Muscle of arm (tissue), 14 donors: ENCODE measurements around the gene MINAR1. TPM values are rescaled to one million over a fixed set of nuclear protein-coding genes. Genes with fewer than 3 reads are reported as not detected.
"Not testable (repeated sequence)": the region's sequence is repeated elsewhere in the genome, so short reads cannot be mapped to it uniquely, and the experiment has no call there.

Experiments used
- DNase-seq: peaks from one replicate; pipeline ENCODE4 v3.0.0-alpha.2; 2013
- long read RNA-seq, 11 donors: transcript quantifications; one replicate each; lab custom pipeline, GENCODE V29; 2026
- polyA plus RNA-seq, 12 donors: library from polyadenylated mRNA; unstranded; fragments of 120-200 nt; gene quantifications; one replicate each; pipeline ENCODE4 v1.2.1, GENCODE V29; 2013; ENCODE audit not compliant: insufficient read length in 12 of 12

Gene MINAR1, protein sequence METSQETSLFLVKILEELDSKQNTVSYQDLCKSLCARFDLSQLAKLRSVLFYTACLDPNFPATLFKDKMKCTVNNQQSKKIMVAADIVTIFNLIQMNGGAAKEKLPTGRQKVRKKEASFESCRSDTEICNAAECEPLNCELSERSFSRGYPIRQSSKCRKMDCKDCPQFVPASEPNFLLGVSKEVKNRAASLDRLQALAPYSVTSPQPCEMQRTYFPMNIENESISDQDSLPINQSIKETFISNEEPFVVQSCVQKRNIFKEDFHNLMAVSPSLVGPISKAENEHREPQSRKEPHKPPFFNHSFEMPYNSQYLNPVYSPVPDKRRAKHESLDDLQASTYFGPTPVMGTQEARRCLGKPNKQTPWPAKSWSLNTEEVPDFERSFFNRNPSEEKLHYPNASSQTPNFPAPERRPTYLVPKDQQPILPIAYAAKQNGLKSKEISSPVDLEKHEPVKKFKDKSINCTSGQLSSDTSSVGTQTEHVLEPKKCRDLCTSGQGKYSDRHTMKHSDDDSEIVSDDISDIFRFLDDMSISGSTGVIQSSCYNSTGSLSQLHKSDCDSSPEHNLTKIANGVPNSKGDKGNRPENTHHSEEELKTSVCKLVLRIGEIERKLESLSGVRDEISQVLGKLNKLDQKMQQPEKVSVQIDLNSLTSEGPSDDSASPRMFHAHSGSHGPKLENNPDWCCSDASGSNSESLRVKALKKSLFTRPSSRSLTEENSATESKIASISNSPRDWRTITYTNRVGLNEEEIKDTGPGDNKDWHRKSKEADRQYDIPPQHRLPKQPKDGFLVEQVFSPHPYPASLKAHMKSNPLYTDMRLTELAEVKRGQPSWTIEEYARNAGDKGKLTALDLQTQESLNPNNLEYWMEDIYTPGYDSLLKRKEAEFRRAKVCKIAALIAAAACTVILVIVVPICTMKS
- 1 to 10 TPM in 11 of 12 donors, not detected in 1; 1.2 to 2.3 (median 1.7) TPM for polyA plus RNA-seq
- long read RNA-seq, donor 1: 0 reads
- long read RNA-seq, donor 2: 0 reads
- long read RNA-seq, donor 3: 0 reads
- long read RNA-seq, donor 4: 0 reads
- long read RNA-seq, donor 5: 0 reads
- long read RNA-seq, donor 6: 0 reads
- long read RNA-seq, donor 7: 0 reads
- long read RNA-seq, donor 8: 0 reads
- long read RNA-seq, donor 9: 0 reads
- long read RNA-seq, donor 10: 0 reads
- long read RNA-seq, donor 11: 0 reads

DNA sequence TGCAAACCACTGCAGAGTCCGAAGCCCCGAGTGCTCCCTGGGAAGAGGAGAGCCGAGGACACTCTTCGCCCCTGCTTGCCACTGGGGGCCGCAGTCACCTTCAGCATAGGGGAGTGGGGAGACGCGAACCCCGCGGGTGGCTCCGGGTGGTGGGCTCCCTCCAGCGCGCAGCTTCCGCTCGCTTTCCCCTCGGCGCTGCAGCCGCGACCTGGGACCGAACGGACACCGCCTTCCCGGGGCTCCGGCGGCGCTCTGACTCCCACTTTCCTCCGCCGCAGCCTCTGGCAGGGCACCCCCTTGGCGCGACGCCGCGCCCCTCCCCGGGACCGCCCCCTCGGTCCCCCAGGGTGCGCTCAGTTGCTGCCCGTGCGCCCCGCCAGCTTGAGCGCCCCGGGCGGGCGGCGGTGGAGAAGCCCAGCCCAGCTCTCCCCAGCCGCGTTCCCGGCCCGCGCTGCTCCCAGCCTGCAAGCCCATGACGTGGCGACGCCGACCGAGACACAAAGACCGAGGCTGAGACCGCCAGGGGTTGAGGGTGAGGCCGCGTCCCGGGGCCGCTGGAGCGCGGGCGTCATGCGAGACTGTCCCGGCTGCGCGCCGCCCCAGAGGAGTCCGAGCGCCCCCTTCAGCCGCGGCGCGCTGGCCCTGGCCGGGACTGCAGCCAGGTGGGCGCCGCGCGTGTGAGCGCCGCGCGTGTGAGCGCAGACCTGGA is at the start of gene MINAR1:
TSS of gene MINAR1 (plus strand) at position 701 of the 709 bp plus-strand sequence. CDS start 23,812 bp downstream, outside the sequence.
- peak; percentile 26 for DNase-seq

DNA sequence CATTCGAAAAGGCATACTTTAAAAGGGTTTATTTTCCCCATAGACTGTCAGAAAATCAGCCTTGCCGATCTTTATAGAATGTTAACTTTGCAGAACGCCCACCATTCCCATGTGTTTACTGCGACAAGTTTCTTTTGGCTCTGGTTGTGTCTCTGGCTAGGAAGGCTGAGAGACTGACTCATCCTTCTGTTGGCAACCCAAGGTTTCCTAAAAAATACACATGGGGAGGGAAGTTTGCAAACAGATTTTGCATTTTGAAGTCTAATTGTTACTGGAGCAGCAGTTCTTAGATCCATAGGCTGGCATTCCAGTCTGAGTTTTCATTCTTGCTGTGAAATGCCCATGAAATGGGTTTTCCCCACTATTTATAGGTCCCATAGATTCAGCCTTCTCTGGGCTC is 37.9 kb upstream of the MINAR1 start:
- no peak for DNase-seq

DNA sequence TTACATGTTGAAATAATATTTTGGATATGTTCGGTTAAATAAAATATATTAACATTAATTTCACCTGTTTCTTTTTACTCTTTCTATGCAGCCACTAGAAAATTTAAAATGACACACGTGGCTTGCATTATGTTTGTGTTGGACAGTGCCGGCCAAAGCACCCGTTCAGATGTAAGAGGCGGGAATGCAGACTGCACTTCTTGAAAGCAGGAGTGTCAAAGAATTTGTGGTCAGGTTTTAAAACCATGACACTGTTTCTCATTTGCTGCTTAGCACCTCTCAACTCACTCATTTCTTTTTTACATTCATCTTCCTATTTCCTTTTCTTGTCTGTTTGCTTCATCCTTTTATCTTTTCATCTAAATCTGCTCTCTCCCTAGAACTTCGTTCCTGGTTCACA is 35.3 kb upstream of the MINAR1 start:
- DNase-seq: no peak

DNA sequence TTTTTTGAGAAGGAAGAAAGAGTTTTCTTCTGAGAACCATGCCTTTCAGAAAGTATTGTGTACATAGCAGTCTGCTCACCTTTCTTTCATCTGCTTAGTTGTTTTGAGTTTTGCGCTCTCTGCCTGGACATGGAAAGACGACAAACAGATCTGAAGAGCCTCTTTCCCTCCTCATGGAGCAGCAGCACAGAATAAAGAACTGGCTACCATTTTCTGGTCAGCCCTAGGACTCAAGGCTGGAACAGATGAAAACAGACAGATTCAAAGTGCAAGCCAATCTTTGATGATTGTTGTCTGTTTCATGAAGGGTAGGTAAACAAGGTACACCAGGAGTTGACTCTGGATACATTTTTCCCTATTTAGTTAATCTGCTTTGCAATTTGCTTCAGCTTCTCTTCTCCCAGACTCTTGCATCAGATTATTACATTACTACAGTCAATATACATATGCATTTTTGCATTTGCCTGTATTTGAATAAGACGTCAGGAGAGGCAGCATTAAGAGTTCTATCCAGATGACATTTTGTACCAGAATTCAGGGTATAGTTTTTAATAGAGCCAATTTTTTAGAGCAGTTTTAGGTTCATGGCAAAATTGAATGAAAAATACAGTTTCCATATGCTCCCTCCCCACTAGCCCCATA is 34.7 kb upstream of the MINAR1 start:
- DNase-seq: no peak

DNA sequence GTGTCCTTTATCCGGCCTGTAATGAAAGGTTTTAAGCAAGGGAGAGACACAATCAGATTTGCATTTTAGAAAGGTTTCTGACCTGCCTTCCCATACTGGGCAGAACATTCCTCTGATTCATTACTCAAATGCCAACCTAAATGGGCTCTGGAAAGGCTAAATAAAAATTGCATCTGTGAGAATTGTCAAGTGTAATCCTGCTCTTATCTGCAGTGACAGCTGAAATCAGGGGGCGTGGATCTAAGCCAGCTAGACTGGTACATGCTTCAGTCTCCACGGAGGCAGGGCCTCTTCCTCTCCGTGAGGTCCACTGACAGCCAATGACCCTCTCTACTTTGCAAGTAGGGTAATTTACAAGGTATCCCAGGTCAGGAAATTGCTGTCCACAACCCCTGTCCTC is 32.5 kb upstream of the MINAR1 start:
- no peak for DNase-seq

DNA sequence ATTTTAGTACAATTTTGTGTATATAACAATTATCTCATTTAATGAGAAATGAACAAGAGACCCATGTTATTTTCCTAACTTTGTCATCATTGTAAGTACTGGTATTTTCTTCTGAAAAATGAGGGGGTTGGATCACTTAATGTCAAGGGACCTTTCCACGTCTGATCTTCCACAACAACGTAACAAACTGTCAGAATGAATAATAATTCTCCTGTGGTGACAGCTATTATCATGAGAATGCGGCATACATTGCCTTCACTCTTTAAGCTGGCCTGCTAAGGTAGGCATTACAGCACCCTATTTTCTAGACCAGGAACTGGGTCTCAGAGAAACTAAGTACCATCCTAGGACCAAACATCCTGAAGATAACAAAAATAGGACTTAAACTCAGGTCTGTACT is 31.5 kb upstream of the MINAR1 start:
- DNase-seq: no peak

DNA sequence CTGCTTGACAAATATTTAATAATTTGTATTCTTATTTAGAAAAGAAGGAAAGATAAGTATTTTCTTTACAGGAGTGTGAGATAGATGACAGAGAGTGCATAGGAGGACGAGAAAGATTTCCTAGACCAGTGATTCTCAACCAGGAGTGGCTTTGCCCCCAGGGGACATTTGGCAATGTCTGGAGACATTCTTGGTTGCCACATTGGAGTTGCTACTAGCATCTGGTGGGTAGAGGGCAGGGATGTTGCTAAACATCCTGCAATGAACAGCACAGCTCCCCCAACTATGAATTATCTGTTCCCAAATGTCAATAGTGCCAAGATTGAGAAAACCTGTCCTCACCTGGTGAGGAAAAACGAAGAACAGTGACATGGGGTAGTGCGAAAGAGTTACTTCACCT is 30.8 kb upstream of the MINAR1 start:
- no peak for DNase-seq

DNA sequence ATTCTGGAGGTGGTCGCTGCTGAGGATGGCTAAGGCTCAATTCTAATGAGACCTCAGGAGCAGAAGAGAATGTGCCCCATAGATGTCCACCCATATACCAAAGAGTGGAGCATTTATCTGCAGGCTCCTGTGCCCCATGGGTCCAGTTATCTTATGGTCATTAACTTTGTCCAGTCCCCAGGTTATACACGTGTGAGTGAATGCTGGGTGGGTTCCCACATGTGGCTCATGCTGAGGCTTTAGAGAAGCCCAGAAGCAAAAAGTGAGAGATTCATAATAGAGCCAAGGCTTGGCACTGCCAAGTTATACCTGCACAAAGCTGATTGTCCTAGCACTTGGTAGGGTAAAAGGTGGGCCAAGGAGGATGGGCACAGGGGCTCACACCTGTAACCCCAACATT is 30.0 kb upstream of the MINAR1 start:
- DNase-seq: no peak

DNA sequence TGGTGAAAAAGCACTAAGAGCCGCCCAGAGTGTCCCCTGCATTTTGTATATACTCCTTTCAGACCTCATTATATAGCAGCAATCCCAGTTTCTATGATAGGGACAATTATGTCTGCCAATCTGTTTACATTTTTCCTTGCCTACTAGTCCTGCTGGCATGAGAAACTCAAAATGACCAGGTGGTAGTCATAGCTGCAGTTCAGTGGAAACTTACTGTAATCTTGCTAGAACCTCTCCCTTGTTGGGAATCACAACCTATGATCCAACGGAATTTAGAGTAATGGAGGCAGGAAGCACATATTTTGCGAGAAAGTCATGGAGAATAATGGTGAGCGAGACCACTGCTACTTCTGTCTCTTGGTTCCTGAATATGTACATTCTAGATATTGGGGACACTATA is 28.6 kb upstream of the MINAR1 start:
- no peak for DNase-seq

DNA sequence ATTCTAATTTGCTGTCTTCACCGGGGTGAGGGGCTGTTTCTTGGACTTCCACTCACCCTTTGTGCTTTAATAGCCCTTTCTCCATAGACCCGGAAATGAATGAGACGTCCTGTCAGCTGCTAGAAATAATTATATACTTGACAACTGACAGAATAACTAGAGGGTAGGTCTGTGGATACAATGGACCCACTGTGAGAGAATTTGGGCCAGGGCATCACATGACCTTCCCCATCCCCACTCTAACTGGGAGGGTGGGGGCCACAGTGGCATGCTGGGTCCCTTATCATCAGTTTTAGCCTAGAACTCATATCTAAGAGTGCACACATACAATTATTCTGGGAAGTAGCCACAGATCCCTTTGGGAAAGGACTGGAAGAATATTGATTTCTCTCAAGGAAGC is 25.9 kb upstream of the MINAR1 start:
- DNase-seq: no peak

DNA sequence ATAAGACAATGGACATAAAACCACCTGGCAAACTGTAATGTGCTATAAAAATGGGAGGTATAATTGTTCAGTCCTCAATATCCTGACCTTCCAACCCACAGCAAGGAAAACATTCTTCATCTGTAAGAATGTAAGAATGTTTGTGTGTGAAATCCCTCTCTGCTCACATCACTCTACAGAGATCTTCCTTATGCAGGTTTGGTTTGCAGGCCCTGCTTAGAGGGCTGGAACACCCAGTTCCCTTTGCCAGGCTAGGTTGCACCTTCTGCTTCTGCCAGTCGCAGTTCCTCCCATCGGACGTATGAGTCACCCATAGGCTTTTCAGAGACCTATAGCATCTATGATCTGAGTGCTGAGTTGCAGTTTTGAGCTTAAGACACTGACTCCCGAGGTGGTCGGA is 24.1 kb upstream of the MINAR1 start:
- DNase-seq: no peak

DNA sequence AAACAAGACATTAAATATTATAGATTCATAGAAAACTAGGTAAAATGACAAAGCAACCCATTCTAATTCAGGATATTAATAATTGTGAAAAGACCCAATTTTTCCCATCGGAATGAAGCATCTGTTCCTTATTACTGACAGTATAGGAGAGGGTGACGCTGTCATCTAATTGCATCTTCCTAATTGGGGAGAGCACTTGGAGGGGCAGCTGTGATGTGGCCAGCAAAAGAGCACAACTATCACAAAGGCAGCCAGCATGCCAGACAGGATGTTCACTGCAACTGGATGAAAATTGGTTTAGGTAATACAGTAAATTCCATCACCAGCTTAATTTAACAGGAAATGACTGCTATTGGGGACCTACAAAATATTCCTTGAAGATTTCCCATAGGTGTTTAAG is 21.9 kb upstream of the MINAR1 start:
- no peak for DNase-seq

DNA sequence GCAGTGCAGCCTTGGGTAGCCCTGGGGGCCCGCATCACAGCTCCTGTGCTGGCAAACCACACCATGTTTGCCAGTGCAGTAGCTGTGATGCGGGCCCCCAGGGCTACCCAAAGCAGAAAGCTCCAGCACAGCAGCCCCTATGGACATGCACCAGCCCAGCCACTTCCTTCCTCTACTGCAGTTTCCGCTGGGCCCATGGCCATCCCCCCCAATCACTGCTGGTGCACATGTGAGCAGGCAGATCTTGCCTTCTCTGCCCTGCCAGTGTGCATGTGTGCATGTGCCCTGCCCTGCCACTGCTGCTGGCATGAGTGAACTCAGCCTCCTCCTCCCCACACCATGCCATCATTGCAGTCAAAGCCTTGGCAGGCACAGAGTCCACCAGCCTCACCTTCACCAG is 20.1 kb upstream of the MINAR1 start:
- DNase-seq: no peak

DNA sequence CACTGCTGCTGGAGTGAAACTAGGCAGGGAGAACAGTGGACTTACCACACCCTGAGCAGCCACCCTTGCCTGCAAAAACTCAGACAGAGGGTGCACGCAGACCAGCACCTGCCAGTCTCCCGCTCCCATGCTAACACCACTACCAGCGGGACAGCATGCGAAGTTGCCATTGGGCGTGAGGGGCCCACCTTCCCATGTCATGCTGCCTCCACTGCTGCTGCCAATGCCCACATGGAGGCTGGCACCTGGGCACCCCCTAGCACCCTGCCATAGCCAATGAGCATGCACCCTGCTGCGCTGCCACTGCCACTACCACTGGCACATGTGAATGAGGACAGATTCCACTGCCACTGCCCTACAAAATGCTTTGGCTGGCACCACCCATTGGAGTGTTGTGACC is 19.7 kb upstream of the MINAR1 start:
- DNase-seq: no peak

DNA sequence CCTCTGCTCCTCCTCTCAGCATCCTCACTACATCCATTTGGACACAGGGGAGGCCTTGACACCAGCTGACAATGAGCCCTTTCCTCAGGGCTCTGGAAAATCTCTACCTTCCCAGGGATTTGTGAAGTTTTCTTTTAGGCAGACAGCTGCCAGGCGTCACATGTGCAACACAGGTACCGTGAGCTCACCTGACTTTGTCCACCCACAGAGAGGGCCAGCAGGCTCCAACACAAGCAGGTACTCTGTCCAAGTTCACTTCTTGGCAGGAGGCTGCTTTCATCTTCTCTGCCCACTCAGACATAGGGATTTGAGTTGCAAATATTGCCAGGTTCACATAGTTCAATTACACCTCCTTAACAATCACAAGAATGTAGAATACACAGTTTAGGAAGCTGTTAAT is 15.3 kb upstream of the MINAR1 start:
- no peak for DNase-seq

DNA sequence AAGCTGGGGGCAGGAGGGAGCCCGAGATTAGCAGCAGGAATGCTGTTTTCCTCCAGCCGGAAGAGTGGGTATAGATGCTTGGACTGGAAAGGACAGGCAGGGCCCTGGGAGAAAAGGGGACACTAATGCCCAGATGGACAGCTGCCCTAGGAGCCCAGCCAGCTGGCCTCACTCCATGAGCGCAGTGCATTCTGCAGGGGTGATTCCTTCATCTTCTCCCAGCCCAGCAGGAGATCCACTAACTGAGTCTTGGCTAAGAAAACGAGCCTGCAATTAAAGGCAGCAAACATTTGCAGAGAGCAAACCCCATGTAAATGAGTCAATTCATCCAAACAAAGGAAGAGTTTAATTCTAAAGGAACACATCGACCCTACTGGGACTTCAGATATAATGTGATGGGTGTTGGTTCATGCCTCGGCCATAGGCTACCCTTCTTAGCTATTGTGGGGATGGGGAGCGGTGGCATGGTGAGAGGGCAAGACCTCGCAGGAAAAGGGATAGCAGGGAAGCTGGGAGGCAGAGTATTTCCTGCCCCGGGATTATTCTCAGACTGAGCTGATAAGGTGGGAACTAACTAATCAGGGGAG is 13.3 kb upstream of the MINAR1 start:
- no peak for DNase-seq

DNA sequence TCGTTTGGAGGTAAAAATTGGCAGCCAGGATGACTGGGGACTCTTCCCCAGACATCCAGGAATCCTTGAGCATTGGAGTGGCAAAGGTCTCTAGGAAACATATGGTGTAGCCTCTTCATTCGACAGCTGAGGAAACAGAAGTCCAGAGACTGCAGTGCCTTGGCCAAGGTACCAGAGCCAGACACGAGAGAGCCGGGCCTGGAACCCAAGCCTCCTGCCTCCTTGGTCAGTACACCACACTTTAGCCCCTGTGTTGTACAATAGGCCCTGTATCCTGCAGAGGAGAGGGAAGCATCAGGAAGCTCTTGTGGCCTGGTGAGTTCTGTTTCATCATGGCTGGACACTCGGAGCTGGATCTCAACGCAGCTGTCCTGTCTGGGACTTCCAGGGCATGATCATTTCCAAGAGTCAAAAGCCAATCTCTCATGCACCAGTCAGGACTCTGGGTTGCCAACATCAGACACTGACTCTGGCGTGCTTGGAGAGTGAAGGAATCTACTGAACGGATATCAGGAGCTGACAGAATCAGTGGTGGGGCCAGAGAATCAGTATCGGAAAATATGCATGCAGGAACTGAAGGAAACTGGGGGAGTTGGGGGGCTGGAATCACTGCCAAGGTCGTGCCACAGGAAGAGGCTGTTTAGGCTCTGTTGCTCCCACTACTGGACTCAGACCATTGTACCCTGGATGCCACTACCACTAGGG is 6.4 kb upstream of the MINAR1 start:
- DNase-seq: no peak

DNA sequence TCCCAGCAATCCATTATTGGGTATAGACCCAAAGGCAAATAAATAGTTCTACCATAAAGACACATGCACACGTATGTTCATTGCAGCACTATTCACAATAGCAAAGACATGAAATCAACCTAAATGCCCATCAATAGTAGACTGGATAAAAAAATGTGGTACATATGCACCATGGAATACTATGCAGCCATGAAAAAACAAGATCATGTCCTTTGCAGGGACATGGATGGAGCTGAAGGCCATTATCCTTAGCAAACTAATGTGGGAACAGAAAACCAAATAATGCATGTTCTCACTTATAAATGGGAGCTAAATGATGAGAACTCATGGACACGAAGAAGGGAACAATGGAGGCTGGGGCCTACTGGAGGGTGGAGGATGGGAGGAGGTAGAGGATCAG is 5.2 kb upstream of the MINAR1 start:
- not testable (repeated sequence) for DNase-seq

DNA sequence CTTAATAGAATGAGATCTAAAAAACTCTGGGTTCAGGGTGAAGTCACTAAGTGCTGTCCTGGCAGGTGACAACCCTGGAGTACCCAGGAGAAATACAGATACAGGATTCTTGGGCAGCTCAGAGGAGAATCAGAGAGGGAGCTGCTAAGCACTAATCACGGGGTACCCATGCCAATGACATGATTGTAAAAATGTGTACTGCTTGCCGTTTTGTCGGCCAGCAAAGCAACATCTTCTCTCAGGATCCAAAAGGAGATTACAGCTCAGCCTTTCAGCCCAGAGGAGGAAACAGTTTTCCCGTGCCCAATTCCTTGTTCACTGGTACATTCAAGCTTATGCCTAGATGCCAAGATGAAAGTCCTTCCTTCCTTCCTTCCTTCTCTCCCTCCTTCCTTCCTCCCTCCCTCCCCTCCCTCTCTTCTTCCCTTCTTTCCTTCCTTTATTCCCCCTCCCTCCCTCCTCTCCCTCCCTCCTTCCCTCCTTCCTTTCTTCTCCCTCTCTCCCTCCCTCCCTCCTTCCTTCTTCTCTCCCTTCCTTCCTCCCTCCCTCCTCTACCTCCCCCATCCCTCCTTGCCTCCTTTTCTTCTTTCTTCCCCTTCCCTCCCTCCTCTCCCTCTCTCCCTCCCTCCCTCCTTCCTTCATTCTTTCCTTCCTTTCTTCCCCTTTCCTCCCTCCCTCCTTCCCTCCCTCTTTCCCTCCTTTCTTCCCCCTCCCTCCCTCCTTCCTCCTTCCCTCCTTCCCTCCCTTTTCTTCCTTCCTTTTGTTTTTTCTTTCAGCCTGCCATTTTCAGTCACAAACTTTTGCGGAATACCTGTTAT is 4.1 kb upstream of the MINAR1 start:
- no peak for DNase-seq
